ENCODE data around the gene TPPP3.
"Not testable (repeated sequence)": the region's sequence is repeated elsewhere in the genome, so short reads cannot be mapped to it uniquely, and the experiment has no call there.

Gene TPPP3

DNA sequence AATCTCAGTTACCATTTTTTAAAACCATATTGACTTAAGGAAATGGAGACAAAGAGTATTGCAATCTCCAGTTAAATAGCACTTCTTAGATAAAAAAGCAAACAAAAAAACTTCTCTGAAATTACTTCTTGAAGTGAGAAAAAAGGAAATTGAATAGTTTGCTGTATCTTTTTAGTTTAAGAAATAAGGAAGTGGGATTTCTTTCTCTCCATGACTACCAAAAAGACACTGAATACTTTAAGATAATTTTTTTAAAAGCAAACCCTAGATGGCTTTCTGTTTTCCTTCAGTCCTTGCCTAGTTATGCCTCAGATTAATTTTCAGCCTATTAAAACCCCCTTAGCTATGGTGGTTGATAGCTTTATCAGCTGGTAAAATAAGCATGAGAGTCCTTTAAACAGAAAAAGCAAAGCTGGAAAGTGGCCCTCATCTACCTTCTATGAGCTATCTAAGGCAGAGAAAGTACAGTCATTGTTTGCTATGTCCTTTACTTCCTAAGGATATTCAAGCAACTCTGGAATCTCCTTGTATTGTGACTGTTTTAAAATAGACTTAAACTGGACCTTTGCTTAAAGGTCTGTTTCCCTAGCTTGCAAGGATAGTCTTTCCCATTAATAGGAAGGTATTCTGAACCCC, 28.6 kb downstream of the TPPP3 start:
- H3K4me3 ChIP-seq (ENCODE audit: low read depth, low read length) = no peak overlapping the region
- no peak for DNase-seq (ENCODE audit: low read depth)
- TF ChIP-seq, protein P1, sequence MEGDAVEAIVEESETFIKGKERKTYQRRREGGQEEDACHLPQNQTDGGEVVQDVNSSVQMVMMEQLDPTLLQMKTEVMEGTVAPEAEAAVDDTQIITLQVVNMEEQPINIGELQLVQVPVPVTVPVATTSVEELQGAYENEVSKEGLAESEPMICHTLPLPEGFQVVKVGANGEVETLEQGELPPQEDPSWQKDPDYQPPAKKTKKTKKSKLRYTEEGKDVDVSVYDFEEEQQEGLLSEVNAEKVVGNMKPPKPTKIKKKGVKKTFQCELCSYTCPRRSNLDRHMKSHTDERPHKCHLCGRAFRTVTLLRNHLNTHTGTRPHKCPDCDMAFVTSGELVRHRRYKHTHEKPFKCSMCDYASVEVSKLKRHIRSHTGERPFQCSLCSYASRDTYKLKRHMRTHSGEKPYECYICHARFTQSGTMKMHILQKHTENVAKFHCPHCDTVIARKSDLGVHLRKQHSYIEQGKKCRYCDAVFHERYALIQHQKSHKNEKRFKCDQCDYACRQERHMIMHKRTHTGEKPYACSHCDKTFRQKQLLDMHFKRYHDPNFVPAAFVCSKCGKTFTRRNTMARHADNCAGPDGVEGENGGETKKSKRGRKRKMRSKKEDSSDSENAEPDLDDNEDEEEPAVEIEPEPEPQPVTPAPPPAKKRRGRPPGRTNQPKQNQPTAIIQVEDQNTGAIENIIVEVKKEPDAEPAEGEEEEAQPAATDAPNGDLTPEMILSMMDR (IDR thresholded peaks at IDR 0.05; ENCODE audit: low read depth, low read length, missing control alignments) = no peak
- in situ Hi-C loops (cut with HindIII; ENCODE audit: low sequenced_read_pairs) = loop anchor here (5.0 kb wide), 2 partner anchors 37 to 82 kb away; partner anchors contain the start of genes KCTD19 and LRRC36

DNA sequence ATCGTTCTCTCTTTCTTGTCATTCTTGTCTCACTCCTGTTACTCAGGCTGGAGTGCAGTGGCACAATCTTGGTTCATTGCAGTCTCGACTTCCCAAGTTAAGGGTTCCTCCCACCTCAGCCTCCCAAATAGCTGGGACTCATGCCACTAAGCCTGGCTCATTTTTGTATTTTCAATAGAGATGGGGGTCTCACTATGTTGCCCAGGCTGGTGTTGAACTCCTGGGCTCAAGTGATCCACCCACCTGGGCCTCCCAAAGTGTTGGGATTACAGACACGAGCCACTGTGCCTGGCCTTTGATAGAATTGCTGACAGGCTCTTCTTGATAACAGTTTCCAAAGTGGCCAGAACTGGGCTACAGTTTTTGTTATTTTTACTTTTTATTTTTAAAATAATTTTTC, 32.3 kb downstream of the TPPP3 start:
- in situ Hi-C loops (cut with HindIII; ENCODE audit: low sequenced_read_pairs) = no loop called here
- no peak overlapping the region for H3K4me3 ChIP-seq (ENCODE audit: low read depth, low read length)
- TF ChIP-seq, protein P1 (IDR thresholded peaks at IDR 0.05; ENCODE audit: low read depth, low read length, missing control alignments) = no peak
- DNase-seq (ENCODE audit: low read depth) = no peak

DNA sequence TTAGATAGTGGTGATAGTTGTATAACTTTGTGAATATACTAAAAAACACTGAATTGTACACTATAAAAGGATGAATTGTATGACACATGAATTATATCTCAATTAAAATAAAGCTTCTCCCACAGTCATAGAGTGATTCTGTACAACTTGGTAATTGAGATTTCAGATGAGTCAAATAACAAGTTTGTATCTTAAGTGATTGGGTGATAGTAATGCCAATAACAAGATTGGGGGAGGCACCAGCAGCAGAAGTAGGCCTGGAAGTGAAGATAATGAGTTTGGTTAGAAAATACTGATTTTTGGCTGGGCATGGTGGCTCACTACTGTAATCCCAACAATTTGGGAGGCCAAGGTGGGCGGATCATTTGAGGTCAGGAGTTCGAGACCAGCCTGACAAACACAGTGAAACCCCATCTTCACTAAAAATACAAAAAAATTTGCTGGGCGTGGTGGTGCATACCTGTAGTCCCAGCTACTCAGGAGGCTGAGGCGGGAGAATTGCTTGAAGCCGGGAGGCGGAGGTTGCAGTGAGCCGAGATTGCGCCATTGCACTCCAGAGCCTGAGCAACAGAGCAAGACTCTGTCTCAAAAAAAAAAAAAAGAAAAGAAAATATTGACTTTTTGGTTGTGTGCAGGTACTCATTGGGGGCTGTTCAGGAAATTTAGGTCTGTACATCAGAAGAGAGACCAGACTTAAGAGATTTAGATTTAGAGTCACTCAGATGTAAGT, 33.6 kb downstream of the TPPP3 start:
- in situ Hi-C loops (cut with HindIII; ENCODE audit: low sequenced_read_pairs) = loop anchor here (10.0 kb wide), 1 partner anchor 85 kb away; no protein-coding TSS in a partner anchor
- DNase-seq (ENCODE audit: low read depth); H3K4me3 ChIP-seq (ENCODE audit: low read depth, low read length): not testable (repeated sequence)

DNA sequence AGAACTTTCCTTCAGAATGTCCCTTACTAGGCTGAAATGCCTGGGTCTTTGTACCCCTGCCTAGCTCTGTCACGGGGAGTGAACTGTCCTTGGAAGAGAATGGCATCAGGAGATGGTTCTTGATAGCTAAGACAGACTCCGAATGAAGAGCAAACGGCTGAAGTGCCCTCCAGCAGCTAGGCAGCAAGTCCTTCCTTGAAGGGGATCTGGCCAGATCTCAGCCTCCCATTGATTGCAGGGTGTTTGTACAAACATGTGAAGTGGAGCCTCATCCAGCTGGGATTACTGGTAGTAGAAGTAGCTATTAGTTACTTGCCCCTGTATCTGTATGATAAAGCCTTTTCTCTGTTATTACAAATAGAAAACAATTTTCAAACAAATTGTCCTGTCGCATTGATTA, 35.7 kb downstream of the TPPP3 start:
- no peak overlapping the region for H3K4me3 ChIP-seq (ENCODE audit: low read depth, low read length)
- DNase-seq (ENCODE audit: low read depth) = no peak
- in situ Hi-C loops (cut with HindIII; ENCODE audit: low sequenced_read_pairs) = loop anchor here (10.0 kb wide), 1 partner anchor 87 kb away; no protein-coding TSS in a partner anchor
- TF ChIP-seq, protein P1 (IDR thresholded peaks at IDR 0.05; ENCODE audit: low read depth, low read length, missing control alignments) = no peak

DNA sequence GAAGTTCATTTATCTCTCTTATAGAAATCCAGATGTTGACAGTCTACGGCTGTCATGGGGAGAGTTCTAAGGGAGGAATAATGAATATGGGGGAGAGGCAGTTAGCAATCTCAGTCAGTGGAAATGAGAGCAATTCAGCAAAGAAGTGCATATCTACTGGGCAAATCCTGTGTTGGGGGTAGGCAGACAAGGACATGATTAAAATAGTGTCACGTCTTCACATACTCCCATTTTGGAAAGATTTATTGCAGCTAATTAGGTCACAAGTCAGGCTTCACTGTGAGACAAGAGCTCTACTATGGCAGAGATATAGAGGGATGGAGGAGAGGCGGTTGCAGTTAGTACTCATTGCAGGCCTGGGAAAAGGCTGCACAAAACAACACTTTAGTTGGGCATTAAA, 36.9 kb downstream of the TPPP3 start:
- in situ Hi-C loops (cut with HindIII; ENCODE audit: low sequenced_read_pairs) = loop anchor here (10.0 kb wide), 1 partner anchor 88 kb away; no protein-coding TSS in a partner anchor
- TF ChIP-seq, protein P1 (IDR thresholded peaks at IDR 0.05; ENCODE audit: low read depth, low read length, missing control alignments) = no peak
- no peak overlapping the region for H3K4me3 ChIP-seq (ENCODE audit: low read depth, low read length)
- DNase-seq (ENCODE audit: low read depth) = no peak

DNA sequence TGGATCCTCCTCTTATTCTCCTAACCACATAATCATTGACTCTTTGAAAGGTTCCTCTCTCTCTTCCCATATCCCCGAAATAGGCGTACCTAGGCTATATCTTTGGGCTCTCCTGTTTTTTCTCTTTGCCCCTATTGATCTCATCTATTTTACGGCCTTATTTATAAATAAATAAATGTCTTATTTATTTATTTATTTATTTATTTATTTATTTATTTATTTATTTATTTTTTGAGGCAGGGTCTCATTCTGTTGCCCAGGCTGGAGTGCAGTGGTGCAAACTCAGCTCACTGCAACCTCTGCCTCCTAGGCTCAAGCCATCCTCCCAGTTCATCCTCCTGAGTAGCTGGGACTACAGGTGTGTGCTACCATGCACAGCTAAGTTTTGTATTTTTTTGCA, 40.8 kb downstream of the TPPP3 start:
- not testable (repeated sequence) for H3K4me3 ChIP-seq (ENCODE audit: low read depth, low read length); DNase-seq (ENCODE audit: low read depth)
- in situ Hi-C loops (cut with HindIII; ENCODE audit: low sequenced_read_pairs) = loop anchor here (10.0 kb wide), 1 partner anchor 92 kb away; no protein-coding TSS in a partner anchor

DNA sequence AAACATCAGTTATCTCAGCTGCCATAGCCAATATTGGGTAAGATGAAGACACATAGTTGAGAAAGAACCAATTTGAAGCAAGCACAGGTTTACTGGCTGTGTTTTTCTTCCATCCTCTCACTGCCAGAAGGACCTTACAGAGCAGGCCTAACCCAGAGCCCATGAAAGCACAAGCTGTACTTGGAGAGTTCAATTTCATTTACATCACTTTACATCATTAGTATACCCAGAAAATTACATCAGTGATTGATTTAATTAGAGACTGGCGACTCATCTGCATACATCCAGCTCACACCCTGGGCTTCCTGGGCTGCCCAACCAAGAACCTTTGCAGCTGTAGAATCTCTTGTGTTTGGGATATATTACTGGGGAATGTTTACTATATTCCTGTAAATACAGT, 43.0 kb downstream of the TPPP3 start:
- in situ Hi-C loops (cut with HindIII; ENCODE audit: low sequenced_read_pairs) = loop anchor here (10.0 kb wide), 1 partner anchor 94 kb away; no protein-coding TSS in a partner anchor
- DNase-seq (ENCODE audit: low read depth) = no peak
- TF ChIP-seq, protein P1 (IDR thresholded peaks at IDR 0.05; ENCODE audit: low read depth, low read length, missing control alignments) = no peak
- no peak overlapping the region for H3K4me3 ChIP-seq (ENCODE audit: low read depth, low read length)
